A673 (cell line): ENCODE results near the gene MYADM.

ENCODE experiments used
- CTCF ChIP-seq: fragments of 300-800, 200-600 bp; sonication (generic); conservative IDR thresholded peaks from 2 replicates; pipeline ENCODE4 v1.5.1; 2017; ENCODE audit warnings: low read depth, mild to moderate bottlenecking, antibody characterized with exemption, low read length, moderate library complexity, mixed read lengths
- EZH2 ChIP-seq: fragments of 200-600 bp; sonication (generic); IDR thresholded peaks from 2 replicates; pipeline ENCODE4 v1.6.1; 2017; ENCODE audit warnings: borderline replicate concordance, low read depth, mild to moderate bottlenecking, mixed read lengths, antibody characterized with exemption, low read length; ENCODE audit not compliant: poor library complexity, severe bottlenecking

GRCh38 chr19:53894707-53895106 lies 27.0 kb downstream of the MYADM start:
- no peak for TF ChIP-seq CTCF
- TF ChIP-seq EZH2, result no peak
